Osteoblast (primary cell): ENCODE results near the gene TMEM190. TPM values are rescaled to one million over a fixed set of nuclear protein-coding genes. Genes with fewer than 3 reads are reported as not detected.
"Not testable (repeated sequence)": the region's sequence is repeated elsewhere in the genome, so short reads cannot be mapped to it uniquely, and the experiment has no call there.

Experiments
- DNase-seq: peaks from one replicate; pipeline ENCODE4 v3.0.0; 2011; ENCODE audit warnings: low spot score, mixed read lengths; ENCODE audit not compliant: insufficient read length; ENCODE audit errors: missing footprints
- H2AFZ ChIP-seq: 2 replicates; pipeline ENCODE4 v1.6.0; 2011; ENCODE audit warnings: mild to moderate bottlenecking, low read length
- H3K27ac ChIP-seq: 2 replicates; pipeline ENCODE4 v1.5.1; 2011; ENCODE audit warnings: mild to moderate bottlenecking, low read depth, low read length, moderate library complexity
- H3K27me3 ChIP-seq: 2 replicates; pipeline ENCODE4 v1.6.0; 2012; ENCODE audit warnings: mild to moderate bottlenecking, control low read depth, inconsistent platforms, low read length, moderate library complexity; ENCODE audit not compliant: insufficient read depth
- H3K36me3 ChIP-seq: 2 replicates; pipeline ENCODE4 v1.5.1; 2011; ENCODE audit warnings: mild to moderate bottlenecking, low read length, control low read depth, moderate library complexity; ENCODE audit not compliant: insufficient read depth
- H3K4me1 ChIP-seq: 2 replicates; pipeline ENCODE4 v1.5.1; 2011; ENCODE audit warnings: mild to moderate bottlenecking, low read length, control low read depth, moderate library complexity; ENCODE audit not compliant: insufficient read depth
- H3K4me2 ChIP-seq: 2 replicates; pipeline ENCODE4 v1.6.0; 2011; ENCODE audit warnings: mild to moderate bottlenecking, low read length; ENCODE audit not compliant: insufficient read depth
- H3K4me3 ChIP-seq: fragments of 200-600 bp; sonication (generic); 3 replicates; pipeline ENCODE4 v1.5.1; 2012; ENCODE audit warnings: mild to moderate bottlenecking, low read length, inconsistent platforms; ENCODE audit not compliant: insufficient read depth
- H3K79me2 ChIP-seq: 2 replicates; pipeline ENCODE4 v1.6.0; 2012; ENCODE audit warnings: mild to moderate bottlenecking, low read length, control low read depth, inconsistent platforms; ENCODE audit not compliant: insufficient read depth
- H3K9me3 ChIP-seq: 2 replicates; pipeline ENCODE4 v1.5.1; 2011; ENCODE audit warnings: low read depth, low read length, control low read depth
- H4K20me1 ChIP-seq: 2 replicates; pipeline ENCODE4 v1.6.0; 2012; ENCODE audit warnings: mild to moderate bottlenecking, low read length, control low read depth; ENCODE audit not compliant: insufficient read depth
- total RNA-seq: library from RNA; depleted of rRNA; stranded (reverse); fragments of >200 nt; gene quantifications from 2 replicates; pipeline ENCODE4 v1.2.3, GENCODE V29; 2012
- TF ChIP-seq, protein P1 (sequence below): IDR thresholded peaks from 2 replicates; pipeline ENCODE4 v1.5.1; 2011; ENCODE audit warnings: mild to moderate bottlenecking, low read depth, low read length, moderate library complexity; ENCODE audit errors: extremely low read depth

Gene TMEM190
- not detected in 2 replicates for total RNA-seq

DNA sequence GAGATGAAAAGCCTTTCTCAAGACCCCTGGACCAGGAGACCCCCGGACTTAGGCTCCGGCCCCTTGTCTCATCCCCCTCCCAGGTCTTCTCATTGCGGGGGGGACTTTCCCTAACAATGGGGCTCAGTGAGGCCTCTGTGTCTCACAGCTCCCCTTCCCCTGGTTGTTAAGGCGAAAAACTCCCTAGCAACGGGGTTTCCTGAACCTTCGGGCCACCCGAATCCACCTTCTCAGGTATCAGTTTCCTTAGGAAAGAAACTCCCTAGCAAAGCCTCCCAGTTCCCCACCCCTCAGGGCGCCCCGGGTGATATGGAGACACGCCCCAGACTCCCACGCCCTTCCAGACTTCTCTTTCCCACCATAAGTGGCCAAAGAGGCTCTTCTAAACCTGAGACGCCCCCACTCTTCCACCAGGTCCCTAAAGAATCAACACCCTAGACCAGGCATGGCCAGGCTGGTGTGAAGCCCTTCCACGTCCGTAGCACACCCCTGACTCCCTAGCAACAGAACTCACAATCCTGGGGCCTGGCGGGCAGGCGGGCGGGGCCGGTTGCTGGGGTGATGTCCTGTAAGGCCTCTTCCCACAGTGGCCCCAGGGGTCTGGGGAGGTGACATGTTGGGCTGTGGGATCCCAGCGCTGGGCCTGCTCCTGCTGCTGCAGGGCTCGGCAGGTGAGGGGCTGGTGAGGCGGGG lies at the start of gene TMEM190:
TMEM190 (plus strand) TSS at position 586 of the 693 bp plus-strand sequence; CDS start at position 614, 28 bp downstream.
- Histone ChIP-seq H3K4me3 (no peak within 1 kb of the TSS), H3K9me3 (no peaks in the 10 kb centered on the region), H2AFZ (no peak within 1 kb of the TSS), H3K79me2 (no peaks in the 10 kb centered on the region), H3K4me1 (peaks cover 10% of the 10 kb centered on the region), H3K27me3 (no peaks in the 10 kb centered on the region), H3K36me3 (no peaks in the 10 kb centered on the region), H3K4me2 (no peak within 1 kb of the TSS), H3K27ac (no peak within 1 kb of the TSS), H4K20me1 (no peaks in the 10 kb centered on the region)
- no peak for DNase-seq
- TF ChIP-seq, protein P1, sequence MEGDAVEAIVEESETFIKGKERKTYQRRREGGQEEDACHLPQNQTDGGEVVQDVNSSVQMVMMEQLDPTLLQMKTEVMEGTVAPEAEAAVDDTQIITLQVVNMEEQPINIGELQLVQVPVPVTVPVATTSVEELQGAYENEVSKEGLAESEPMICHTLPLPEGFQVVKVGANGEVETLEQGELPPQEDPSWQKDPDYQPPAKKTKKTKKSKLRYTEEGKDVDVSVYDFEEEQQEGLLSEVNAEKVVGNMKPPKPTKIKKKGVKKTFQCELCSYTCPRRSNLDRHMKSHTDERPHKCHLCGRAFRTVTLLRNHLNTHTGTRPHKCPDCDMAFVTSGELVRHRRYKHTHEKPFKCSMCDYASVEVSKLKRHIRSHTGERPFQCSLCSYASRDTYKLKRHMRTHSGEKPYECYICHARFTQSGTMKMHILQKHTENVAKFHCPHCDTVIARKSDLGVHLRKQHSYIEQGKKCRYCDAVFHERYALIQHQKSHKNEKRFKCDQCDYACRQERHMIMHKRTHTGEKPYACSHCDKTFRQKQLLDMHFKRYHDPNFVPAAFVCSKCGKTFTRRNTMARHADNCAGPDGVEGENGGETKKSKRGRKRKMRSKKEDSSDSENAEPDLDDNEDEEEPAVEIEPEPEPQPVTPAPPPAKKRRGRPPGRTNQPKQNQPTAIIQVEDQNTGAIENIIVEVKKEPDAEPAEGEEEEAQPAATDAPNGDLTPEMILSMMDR, result no peak

DNA sequence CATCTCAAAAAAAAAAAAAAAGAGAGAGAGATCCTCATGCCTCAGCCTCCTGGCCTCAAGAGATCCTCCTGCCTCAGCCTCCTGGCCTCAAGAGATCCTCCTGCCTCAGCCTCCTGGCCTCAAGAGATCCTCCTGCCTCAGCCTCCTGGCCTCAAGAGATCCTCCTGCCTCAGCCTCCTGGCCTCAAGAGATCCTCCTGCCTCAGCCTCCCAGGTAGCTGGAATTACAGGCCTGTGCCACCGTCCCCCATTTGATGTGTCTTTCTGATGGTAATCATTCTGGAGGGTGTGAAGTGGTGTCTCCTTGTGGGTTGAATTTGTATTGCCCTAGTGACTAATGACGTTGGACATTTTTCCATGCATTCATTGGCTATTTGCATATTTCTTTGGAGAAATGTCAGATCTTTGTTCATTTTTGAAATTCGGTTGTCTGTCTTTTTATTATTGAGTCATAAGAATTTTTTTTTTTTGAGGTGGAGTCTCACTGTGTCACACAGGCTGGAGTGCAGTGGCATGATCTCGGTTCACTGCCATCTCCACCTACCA lies 47.8 kb upstream of the TMEM190 start:
- DNase-seq, result peak; percentile 53

DNA sequence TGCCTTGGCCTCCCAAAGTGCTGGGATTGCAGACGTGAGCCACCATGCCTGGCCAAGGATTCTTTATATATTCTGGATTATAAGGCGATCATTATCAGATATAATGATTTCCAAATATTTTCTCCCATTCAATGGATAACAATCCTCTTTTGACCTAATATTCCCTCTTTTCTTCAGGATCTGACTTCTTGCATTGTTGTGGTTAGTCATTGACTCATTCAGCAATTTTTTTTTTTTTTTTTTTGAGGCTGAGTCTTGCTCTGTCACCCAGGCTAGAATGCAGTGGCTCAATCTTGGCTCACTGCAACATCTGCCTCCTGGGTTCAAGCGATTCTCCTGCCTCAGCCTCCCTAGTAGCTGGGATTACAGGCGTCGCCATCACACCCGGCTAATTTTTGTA lies 46.8 kb upstream of the TMEM190 start:
- H3K9me3 ChIP-seq, H4K20me1 ChIP-seq, H3K27ac ChIP-seq, H3K27me3 ChIP-seq, H3K36me3 ChIP-seq, H3K4me2 ChIP-seq, H2AFZ ChIP-seq, H3K79me2 ChIP-seq, H3K4me3 ChIP-seq: not testable (repeated sequence)
- peak; percentile 91 for DNase-seq
- H3K4me1 ChIP-seq, result peaks cover 15% of the 10 kb centered on the region

More for the DNA sequence above, 47.8 kb upstream of the TMEM190 start:
- not testable (repeated sequence) for H3K4me3 ChIP-seq, H3K27ac ChIP-seq, H4K20me1 ChIP-seq, H3K79me2 ChIP-seq, H2AFZ ChIP-seq, H3K4me2 ChIP-seq, H3K9me3 ChIP-seq, H3K27me3 ChIP-seq, H3K36me3 ChIP-seq
- H3K4me1 ChIP-seq, result peaks cover 15% of the 10 kb centered on the region

DNA sequence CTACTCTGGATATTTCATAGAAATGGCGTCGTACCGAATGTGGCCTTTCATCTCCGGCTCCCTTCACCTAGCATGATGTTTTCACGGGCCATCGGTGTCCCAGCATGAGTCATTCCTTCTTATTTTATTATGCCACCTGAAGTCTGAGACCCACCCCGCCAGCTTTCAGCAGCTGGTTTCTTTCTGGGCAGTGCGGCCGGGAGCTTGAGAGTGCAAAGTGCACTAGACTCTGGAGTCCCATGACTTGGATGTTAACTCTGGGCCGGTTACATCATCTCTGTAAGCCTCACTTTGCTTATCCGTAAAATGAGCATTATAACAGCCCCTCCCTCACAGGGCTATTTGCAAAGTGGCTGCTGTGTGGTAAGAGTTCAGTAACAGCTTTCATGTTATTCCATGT lies 42.8 kb upstream of the TMEM190 start:
- H3K27ac ChIP-seq, result no peak overlapping the region
- H2AFZ ChIP-seq, result no peak overlapping the region
- no peaks in the 10 kb centered on the region for H3K9me3 ChIP-seq
- H3K79me2 ChIP-seq, result no peaks in the 10 kb centered on the region
- H3K4me2 ChIP-seq, result no peak overlapping the region
- H4K20me1 ChIP-seq, result no peaks in the 10 kb centered on the region
- TF ChIP-seq, protein P1, result no peak
- no peak overlapping the region for H3K4me3 ChIP-seq
- DNase-seq, result peak; percentile 15
- no peaks in the 10 kb centered on the region for H3K36me3 ChIP-seq
- peaks cover 12% of the 10 kb centered on the region for H3K4me1 ChIP-seq
- peaks cover 18% of the 10 kb centered on the region for H3K27me3 ChIP-seq

DNA sequence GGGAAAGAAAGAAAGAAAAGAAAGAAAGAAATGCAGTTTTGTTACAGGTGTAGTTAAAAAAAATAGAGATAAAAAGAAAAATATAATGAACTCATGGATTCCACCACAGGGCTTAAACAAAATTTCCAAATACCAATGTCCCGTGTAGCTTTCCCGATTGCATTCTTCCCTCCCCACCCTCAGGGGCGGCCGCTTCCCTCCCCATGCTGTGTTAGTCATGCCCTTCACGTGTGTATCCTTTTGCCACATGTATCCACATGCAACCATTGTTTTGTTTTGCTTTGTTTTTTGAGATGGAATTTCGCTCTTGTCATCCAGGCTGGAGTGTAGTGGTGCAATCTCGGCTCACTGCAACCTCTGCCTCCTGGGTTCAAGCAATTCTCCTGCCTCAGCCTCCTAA lies 40.5 kb upstream of the TMEM190 start:
- H3K27me3 ChIP-seq, result peaks cover 18% of the 10 kb centered on the region
- TF ChIP-seq, protein P1, result no peak
- peak; percentile 13 for DNase-seq
- peaks cover 9% of the 10 kb centered on the region for H3K79me2 ChIP-seq
- no peak overlapping the region for H3K4me3 ChIP-seq
- H3K4me1 ChIP-seq, result peaks cover 12% of the 10 kb centered on the region
- no peak overlapping the region for H3K27ac ChIP-seq
- H4K20me1 ChIP-seq, result no peaks in the 10 kb centered on the region
- no peak overlapping the region for H2AFZ ChIP-seq
- H3K36me3 ChIP-seq, result no peaks in the 10 kb centered on the region
- no peaks in the 10 kb centered on the region for H3K9me3 ChIP-seq
- no peak overlapping the region for H3K4me2 ChIP-seq
